H9 (cell line): ENCODE results near the gene UBE3B. TPM values are rescaled to one million over a fixed set of nuclear protein-coding genes. Genes with fewer than 3 reads are reported as not detected.

ENCODE experiments used
- DNase-seq: peaks from one replicate; pipeline ENCODE4 v3.0.0-alpha.2; 2017
- H2AFZ ChIP-seq: one replicate; pipeline ENCODE4 v1.6.1; 2013; ENCODE audit warnings: mild to moderate bottlenecking, low read length, control low read depth, moderate library complexity
- H2AK5ac ChIP-seq: 2 replicates; pipeline ENCODE4 v1.6.1; 2013; ENCODE audit warnings: low read length, control low read depth, mixed read lengths; ENCODE audit not compliant: insufficient read length
- H2BK120ac ChIP-seq: one replicate; pipeline ENCODE4 v1.6.1; 2013; ENCODE audit warnings: low read depth, mild to moderate bottlenecking, low read length, control low read depth, inconsistent platforms; ENCODE audit not compliant: poor library complexity, severe bottlenecking
- H2BK12ac ChIP-seq: 2 replicates; pipeline ENCODE4 v1.6.1; 2013; ENCODE audit warnings: low read length, control low read depth, mixed read lengths, low read depth; ENCODE audit not compliant: insufficient read length
- H2BK15ac ChIP-seq: 2 replicates; pipeline ENCODE4 v1.6.1; 2013; ENCODE audit warnings: low read depth, low read length, control low read depth
- H2BK20ac ChIP-seq: one replicate; pipeline ENCODE4 v1.6.1; 2013; ENCODE audit warnings: low read depth, mild to moderate bottlenecking, low read length, control low read depth, inconsistent platforms; ENCODE audit not compliant: poor library complexity, severe bottlenecking
- H2BK5ac ChIP-seq: 2 replicates; pipeline ENCODE4 v1.6.1; 2013; ENCODE audit warnings: low read length, control low read depth, mixed read lengths; ENCODE audit not compliant: insufficient read length
- H3K14ac ChIP-seq: 2 replicates; pipeline ENCODE4 v1.6.1; 2013; ENCODE audit warnings: low read length, control low read depth; ENCODE audit not compliant: insufficient read depth
- H3K18ac ChIP-seq: 2 replicates; pipeline ENCODE4 v1.6.1; 2013; ENCODE audit warnings: low read depth, mild to moderate bottlenecking, mixed read lengths, low read length, control low read depth; ENCODE audit not compliant: insufficient read length
- H3K23ac ChIP-seq: 2 replicates; pipeline ENCODE4 v1.6.1; 2013; ENCODE audit warnings: low read length, control low read depth, mixed read lengths, low read depth; ENCODE audit not compliant: insufficient read length
- H3K23me2 ChIP-seq: 2 replicates; pipeline ENCODE4 v1.6.1; 2013; ENCODE audit warnings: low read depth, mild to moderate bottlenecking, mixed read lengths, low read length, control low read depth; ENCODE audit not compliant: insufficient read length, poor library complexity, severe bottlenecking
- H3K27ac ChIP-seq: 2 replicates; pipeline ENCODE4 v1.5.1; 2013; ENCODE audit warnings: low read length, control low read depth, mixed read lengths, low read depth; ENCODE audit not compliant: insufficient read length
- H3K27me3 ChIP-seq: 2 replicates; pipeline ENCODE4 v1.6.1; 2013; ENCODE audit warnings: low read length, control low read depth, inconsistent platforms; ENCODE audit not compliant: insufficient read depth
- H3K4ac ChIP-seq: 2 replicates; pipeline ENCODE4 v1.6.1; 2013; ENCODE audit warnings: low read depth, mild to moderate bottlenecking, control low read depth, inconsistent platforms, low read length, moderate library complexity
- H3K4me1 ChIP-seq: 2 replicates; pipeline ENCODE4 v1.6.1; 2013; ENCODE audit warnings: low read length, control low read depth, inconsistent platforms; ENCODE audit not compliant: insufficient read depth
- H3K4me2 ChIP-seq: 2 replicates; pipeline ENCODE4 v1.6.1; 2013; ENCODE audit warnings: low read length, control low read depth, mixed read lengths; ENCODE audit not compliant: insufficient read length, insufficient read depth
- H3K56ac ChIP-seq: 2 replicates; pipeline ENCODE4 v1.6.1; 2013; ENCODE audit warnings: low read depth, mild to moderate bottlenecking, mixed read lengths, low read length, control low read depth; ENCODE audit not compliant: insufficient read length
- H3K79me1 ChIP-seq: 2 replicates; pipeline ENCODE4 v1.6.1; 2013; ENCODE audit warnings: low read depth, mild to moderate bottlenecking, moderate library complexity, low read length, control low read depth, inconsistent platforms; ENCODE audit not compliant: insufficient read depth, poor library complexity, severe bottlenecking
- H3K79me2 ChIP-seq: 2 replicates; pipeline ENCODE4 v1.6.1; 2013; ENCODE audit warnings: low read length, control low read depth, inconsistent platforms; ENCODE audit not compliant: insufficient read depth
- H3K9ac ChIP-seq: 2 replicates; pipeline ENCODE4 v1.6.1; 2013; ENCODE audit warnings: low read length, control low read depth, mixed read lengths; ENCODE audit not compliant: insufficient read length; ENCODE audit errors: extremely low read depth
- H3K9me3 ChIP-seq: one replicate; pipeline ENCODE4 v1.6.1; 2013; ENCODE audit warnings: low read depth, low read length, inconsistent platforms; ENCODE audit not compliant: control insufficient read depth
- H3T11ph ChIP-seq: one replicate; pipeline ENCODE4 v1.6.1; 2013; ENCODE audit warnings: mild to moderate bottlenecking, low read length, control low read depth, inconsistent platforms
- H4K20me1 ChIP-seq: one replicate; pipeline ENCODE4 v1.6.1; 2013; ENCODE audit not compliant: control insufficient read depth, insufficient read length, insufficient read depth
- H4K5ac ChIP-seq: 2 replicates; pipeline ENCODE4 v1.6.1; 2013; ENCODE audit warnings: low read depth, mild to moderate bottlenecking, mixed read lengths, low read length, control low read depth; ENCODE audit not compliant: insufficient read length
- H4K8ac ChIP-seq: replicated peaks from 2 replicates; pipeline ENCODE4 v1.6.1; 2013; ENCODE audit warnings: low read length, control low read depth, mixed read lengths, low read depth; ENCODE audit not compliant: insufficient read length
- H4K91ac ChIP-seq: 2 replicates; pipeline ENCODE4 v1.6.1; 2013; ENCODE audit warnings: low read depth, mild to moderate bottlenecking, moderate library complexity, mixed read lengths, low read length, control low read depth; ENCODE audit not compliant: insufficient read length
- H3K27ac Mint-ChIP-seq, 3 experiments: 2 replicates in 2 of 3; 3 replicates in 1 of 3; pipeline ENCODE4 v1.8.0; 2020 to 2021; ENCODE audit warnings: mixed read lengths in 3 of 3, mild to moderate bottlenecking in 1 of 3, moderate library complexity in 1 of 3
- H3K27me3 Mint-ChIP-seq: 2 replicates; pipeline ENCODE4 v1.8.0; 2021; ENCODE audit warnings: low read depth, mild to moderate bottlenecking, moderate library complexity, mixed read lengths
- H3K36me3 Mint-ChIP-seq, 3 experiments: 2 replicates in 2 of 3; 3 replicates in 1 of 3; pipeline ENCODE4 v1.8.0; 2020 to 2021; ENCODE audit warnings: low read depth in 3 of 3, mixed read lengths in 3 of 3; ENCODE audit not compliant: insufficient read depth in 1 of 3
- H3K4me1 Mint-ChIP-seq, 2 experiments: 2 replicates each; pipeline ENCODE4 v1.8.0; 2020; ENCODE audit warnings: mixed read lengths in 2 of 2
- H3K4me3 Mint-ChIP-seq, 2 experiments: 2 replicates in 1 of 2; 3 replicates in 1 of 2; pipeline ENCODE4 v1.8.0; 2020 to 2021; ENCODE audit warnings: mild to moderate bottlenecking in 2 of 2, mixed read lengths in 2 of 2, moderate library complexity in 1 of 2
- H3K9me3 Mint-ChIP-seq, 2 experiments: 2 replicates in 1 of 2; 3 replicates in 1 of 2; pipeline ENCODE4 v1.8.0; 2020; ENCODE audit warnings: mild to moderate bottlenecking in 2 of 2, mixed read lengths in 2 of 2, moderate library complexity in 1 of 2
- CTCF ChIP-seq: fragments of 200-600 bp; sonication (generic); conservative IDR thresholded peaks from 3 replicates; pipeline ENCODE4 v1.8.0; 2021; ENCODE audit warnings: antibody characterized with exemption, mild to moderate bottlenecking
- WGBS: extraction: QIAGEN DNeasy Blood & Tissue Kit; methylation state at CpG from one replicate; pipeline ENCODE4 v1.1.7; 2013; ENCODE audit warnings: missing lambda C conversion rate, low lambda C conversion rate, mixed read lengths; ENCODE audit not compliant: insufficient read length; ENCODE audit errors: extremely low coverage; 5-methylcytosine and 5-hydroxymethylcytosine counted together
- total RNA-seq: library from RNA; stranded (reverse); gene quantifications from 2 replicates; pipeline ENCODE4 v1.2.1, GENCODE V29; 2021

The UBE3B gene
- total RNA-seq, 1 experiment from 2014 or later = 24.2 TPM

- Histone ChIP-seq H3K23ac (no peak overlapping the region), H3K79me2 (no peaks in the 10 kb centered on the region), H4K8ac (no peak overlapping the region), H2BK120ac (no peak overlapping the region), H3K9me3 (no peaks in the 10 kb centered on the region), H3K79me1 (no peaks in the 10 kb centered on the region), H2BK15ac (no peak overlapping the region), H3K18ac (no peak overlapping the region), H3T11ph (no peak overlapping the region), H4K91ac (no peak overlapping the region), H4K5ac (no peak overlapping the region), H3K23me2 (no peaks in the 10 kb centered on the region), H3K4me1 (no peaks in the 10 kb centered on the region), H3K27ac (no peak overlapping the region), H2BK20ac (no peak overlapping the region), H3K4ac (no peak overlapping the region), H2AFZ (no peak overlapping the region), H2AK5ac (no peak overlapping the region), H3K14ac (no peak overlapping the region), H3K4me2 (no peak overlapping the region), H2BK5ac (no peak overlapping the region), H4K20me1 (no peaks in the 10 kb centered on the region), H2BK12ac (no peak overlapping the region), H3K56ac (no peak overlapping the region), H3K9ac (no peak overlapping the region), H3K27me3 (no peaks in the 10 kb centered on the region)
- no peaks in the 10 kb centered on the region for H3K9me3 Mint-ChIP-seq
- TF ChIP-seq CTCF = no peak
- H3K36me3 Mint-ChIP-seq = peaks cover 20 to 70% (median 50%) of the 10 kb centered on the region in 3 experiments; a peak in 6 of 7 replicates
- WGBS = no CpG with 5 or more reads among the region's 9 CpGs
- H3K27me3 Mint-ChIP-seq = no peaks in the 10 kb centered on the region
- DNase-seq = no peak
- no peak overlapping the region for H3K27ac Mint-ChIP-seq
- 0 out of 4 replicates have a peak, but pooled peaks cover 0 to under 1% of the 10 kb centered on the region in 2 experiments for H3K4me1 Mint-ChIP-seq
- no peak overlapping the region for H3K4me3 Mint-ChIP-seq
These were observed 30.0 kb upstream of the UBE3B start for GRCh38 chr12:109447482-109447881.
